ENCODE results near the gene TIGD6. TPM values are rescaled to one million over a fixed set of nuclear protein-coding genes. Genes with fewer than 3 reads are reported as not detected.
"Not testable (repeated sequence)": the region's sequence is repeated elsewhere in the genome, so short reads cannot be mapped to it uniquely, and the experiment has no call there.

Gene TIGD6
- total RNA-seq, 2 experiments from 2014 or later = 1.7 to 2.9 TPM

DNA sequence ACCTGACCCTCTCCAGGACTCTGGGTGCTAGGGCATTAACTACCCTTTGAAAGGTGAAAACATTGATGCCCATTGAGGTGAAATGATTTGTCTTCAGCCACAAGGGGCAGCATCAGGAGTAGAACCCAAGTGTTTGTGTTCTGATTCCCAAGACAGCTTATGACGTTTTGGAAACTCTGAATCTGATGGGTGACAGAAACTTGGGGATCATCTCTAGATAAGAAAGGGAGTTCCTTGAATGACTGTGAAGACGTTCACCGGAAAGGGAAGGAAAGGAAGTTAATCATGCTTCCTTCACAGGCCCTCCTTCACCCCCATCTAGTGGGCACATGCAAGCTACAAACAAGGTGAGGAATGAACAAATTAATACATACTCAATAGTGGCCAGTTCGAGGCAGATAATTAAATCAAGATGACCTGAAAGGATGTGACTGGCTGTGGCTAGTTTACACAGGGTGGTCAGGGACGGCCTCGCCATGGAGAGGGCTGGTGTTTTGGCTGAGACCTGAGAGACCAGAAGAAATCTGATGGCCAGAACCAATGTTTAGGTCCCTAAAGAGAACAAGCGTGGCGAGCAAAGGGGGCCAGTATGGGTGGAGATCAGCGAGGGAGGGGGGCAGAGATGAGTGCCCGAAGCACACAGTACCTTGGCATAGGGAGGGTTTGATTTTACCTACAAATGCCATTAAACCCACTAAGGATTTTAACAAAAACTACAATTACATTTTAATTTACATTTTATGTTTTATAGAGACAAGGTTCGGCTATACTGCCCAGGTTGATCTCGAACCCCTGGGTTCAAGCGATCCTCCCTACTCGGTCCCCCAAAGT is 40.8 kb downstream of the TIGD6 start:
- CTCF ChIA-PET = interaction anchor here (0.6 to 5.7 kb wide), 29 partner anchors 9 to 323 kb away, joined by 3 to 98 read pairs (median 4); partner anchors contain the start of genes HMGXB3, PPARGC1B and TIGD6
- H3K27ac Mint-ChIP-seq = peak overlapping the region; percentile 94
- DNase-seq = peak; percentile 59
- H3K36me3 Mint-ChIP-seq = peaks cover 2% of the 10 kb centered on the region
- peak overlapping the region; percentile 85 for H3K4me3 Mint-ChIP-seq
- H3K4me1 Mint-ChIP-seq = peaks cover 33% of the 10 kb centered on the region
- H3K27me3 Mint-ChIP-seq = no peaks in the 10 kb centered on the region
- no peaks in the 10 kb centered on the region for H3K9me3 Mint-ChIP-seq (ENCODE audit: low read depth)
- peak; percentile 4 for ATAC-seq

- no peaks in the 10 kb centered on the region for H3K9me3 Mint-ChIP-seq (ENCODE audit: low read depth)
- H3K4me1 Mint-ChIP-seq = peaks cover 33% of the 10 kb centered on the region
- ATAC-seq (no peak), DNase-seq (no peak)
- H3K27ac Mint-ChIP-seq = no peak overlapping the region
- no peak overlapping the region for H3K4me3 Mint-ChIP-seq
- no peaks in the 10 kb centered on the region for H3K27me3 Mint-ChIP-seq
- CTCF ChIA-PET = interaction anchor here (1.0 to 5.7 kb wide), 5 partner anchors 11 to 122 kb away, joined by 3 to 98 read pairs (median 9); no protein-coding TSS in a partner anchor
- peaks cover 2% of the 10 kb centered on the region for H3K36me3 Mint-ChIP-seq
Measured at GRCh38 chr5:149957855-149958254, 42.6 kb downstream of the TIGD6 start.

DNA sequence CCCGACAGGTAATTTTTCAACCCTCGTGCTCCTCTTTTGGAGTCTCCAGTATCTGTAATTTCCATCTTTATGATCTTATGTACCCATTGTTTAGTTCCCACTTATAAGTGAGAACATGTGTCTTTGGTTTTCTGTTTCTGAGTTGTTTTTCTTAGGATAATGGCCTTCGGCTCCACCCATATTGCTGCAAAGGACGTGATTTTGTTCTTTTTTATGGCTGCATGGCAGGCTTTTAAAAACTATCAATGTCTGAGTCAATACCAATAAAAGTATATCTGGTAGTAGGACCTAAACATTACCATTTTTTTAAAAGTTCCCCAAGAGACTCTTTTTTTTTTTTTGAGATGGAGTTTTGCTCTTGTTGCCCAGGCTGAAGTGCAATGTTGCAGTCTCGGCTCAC is 43.8 kb downstream of the TIGD6 start:
- H3K27ac Mint-ChIP-seq = no peak overlapping the region
- CTCF ChIA-PET = interaction anchor here (1.0 to 1.6 kb wide), 3 partner anchors 12 to 320 kb away, joined by 3 to 5 read pairs (median 3); no protein-coding TSS in a partner anchor
- DNase-seq = no peak
- H3K36me3 Mint-ChIP-seq = no peaks in the 10 kb centered on the region
- no peaks in the 10 kb centered on the region for H3K27me3 Mint-ChIP-seq
- peaks cover 23% of the 10 kb centered on the region for H3K4me1 Mint-ChIP-seq
- no peak for ATAC-seq
- H3K9me3 Mint-ChIP-seq (ENCODE audit: low read depth) = no peaks in the 10 kb centered on the region
- H3K4me3 Mint-ChIP-seq = no peak overlapping the region

- Mint-ChIP-seq H3K4me1 (peaks cover 10% of the 10 kb centered on the region), H3K27ac (no peak overlapping the region), H3K36me3 (no peaks in the 10 kb centered on the region), H3K9me3 (ENCODE audit: low read depth) (no peaks in the 10 kb centered on the region), H3K4me3 (no peak overlapping the region), H3K27me3 (peaks cover 4% of the 10 kb centered on the region)
- DNase-seq (no peak), ATAC-seq (no peak)
- CTCF ChIA-PET = no interaction called here
Measured at GRCh38 chr5:149954798-149955197, 45.7 kb downstream of the TIGD6 start.

- H3K4me1 Mint-ChIP-seq = peaks cover 2% of the 10 kb centered on the region
- CTCF ChIA-PET = no interaction called here
- DNase-seq (no peak), ATAC-seq (no peak)
- no peaks in the 10 kb centered on the region for H3K9me3 Mint-ChIP-seq (ENCODE audit: low read depth)
- no peak overlapping the region for H3K4me3 Mint-ChIP-seq
- H3K27me3 Mint-ChIP-seq = peaks cover 15% of the 10 kb centered on the region
- H3K27ac Mint-ChIP-seq = no peak overlapping the region
- no peaks in the 10 kb centered on the region for H3K36me3 Mint-ChIP-seq
Measured at GRCh38 chr5:149953436-149954121, 46.9 kb downstream of the TIGD6 start.

GRCh38 chr5:149951138-149951749 is 49.2 kb downstream of the TIGD6 start:
- H3K36me3 Mint-ChIP-seq = no peaks in the 10 kb centered on the region
- no peak for DNase-seq
- no peak for ATAC-seq
- H3K27me3 Mint-ChIP-seq = peaks cover 29% of the 10 kb centered on the region
- H3K27ac Mint-ChIP-seq = no peak overlapping the region
- peaks cover 2% of the 10 kb centered on the region for H3K4me1 Mint-ChIP-seq
- no peak overlapping the region for H3K4me3 Mint-ChIP-seq
- CTCF ChIA-PET = interaction anchor here (1.0 to 1.7 kb wide), 3 partner anchors 8 to 45 kb away, joined by 4 to 6 read pairs (median 4); no protein-coding TSS in a partner anchor
- H3K9me3 Mint-ChIP-seq (ENCODE audit: low read depth) = no peaks in the 10 kb centered on the region

DNA sequence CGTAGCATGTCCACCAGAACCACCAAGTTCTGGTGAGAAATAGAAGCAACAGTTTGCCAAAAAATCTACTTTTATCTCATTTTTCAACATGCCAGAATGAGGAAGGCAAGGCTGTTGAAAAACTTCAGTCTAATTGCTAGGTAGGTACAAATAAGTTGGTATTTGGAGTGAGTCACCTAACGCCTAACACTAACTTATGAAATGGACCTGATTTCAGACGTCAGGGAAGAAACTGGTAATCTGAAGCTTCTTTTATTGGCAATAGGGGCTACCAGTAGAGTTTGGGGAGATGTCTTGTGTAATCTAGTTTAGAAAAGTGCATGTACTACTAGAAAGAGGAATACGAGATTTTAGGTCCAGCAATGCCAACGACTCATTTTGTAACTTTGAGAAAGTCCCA is 51.5 kb downstream of the TIGD6 start:
- H3K27ac Mint-ChIP-seq = no peak overlapping the region
- DNase-seq = no peak
- H3K4me3 Mint-ChIP-seq = no peak overlapping the region
- no peak for ATAC-seq
- no peaks in the 10 kb centered on the region for H3K4me1 Mint-ChIP-seq
- peaks cover 29% of the 10 kb centered on the region for H3K27me3 Mint-ChIP-seq
- no peaks in the 10 kb centered on the region for H3K9me3 Mint-ChIP-seq (ENCODE audit: low read depth)
- CTCF ChIA-PET = interaction anchor here (1.1 to 1.2 kb wide), 2 partner anchors 14 to 115 kb away, joined by 3 to 4 read pairs; no protein-coding TSS in a partner anchor
- no peaks in the 10 kb centered on the region for H3K36me3 Mint-ChIP-seq

- no peak overlapping the region for H3K4me3 Mint-ChIP-seq
- no peak overlapping the region for H3K27ac Mint-ChIP-seq
- H3K4me1 Mint-ChIP-seq = no peaks in the 10 kb centered on the region
- no peak for DNase-seq
- H3K36me3 Mint-ChIP-seq = no peaks in the 10 kb centered on the region
- no peak for ATAC-seq
- CTCF ChIA-PET = interaction anchor here (1.1 to 2.2 kb wide), 3 partner anchors 13 to 279 kb away, joined by 3 to 9 read pairs (median 4); no protein-coding TSS in a partner anchor
- H3K9me3 Mint-ChIP-seq (ENCODE audit: low read depth) = no peaks in the 10 kb centered on the region
- peaks cover 29% of the 10 kb centered on the region for H3K27me3 Mint-ChIP-seq
Measured at GRCh38 chr5:149946118-149946517, 54.3 kb downstream of the TIGD6 start.

DNA sequence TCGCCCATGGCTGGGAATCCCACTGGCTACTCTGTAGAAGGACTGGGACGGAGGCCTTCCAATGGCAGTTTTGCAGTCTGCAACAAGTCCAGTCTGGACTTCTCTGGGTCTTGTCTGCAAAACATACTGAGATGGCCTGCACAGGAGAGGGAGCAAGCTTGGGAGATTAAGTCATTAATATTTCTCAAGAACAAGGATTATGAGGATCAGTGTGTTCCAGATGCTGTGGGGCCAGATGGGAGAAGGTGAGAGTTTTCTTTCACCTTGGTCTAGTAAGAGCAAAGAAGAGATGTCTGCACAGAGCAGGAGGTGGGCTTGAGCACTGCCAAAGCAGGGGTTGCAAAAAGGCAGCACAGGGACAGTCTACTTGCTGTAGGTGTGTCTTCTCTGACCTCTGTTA is 55.8 kb downstream of the TIGD6 start, which contains the start of gene PDE6A:
TSS of gene PDE6A (minus strand) at position 128 of the 400 bp plus-strand sequence. CDS start at position 8, 120 bp downstream.
- Mint-ChIP-seq H3K4me1 (peaks cover 6% of the 10 kb centered on the region), H3K36me3 (no peaks in the 10 kb centered on the region), H3K27me3 (peaks cover 23% of the 10 kb centered on the region), H3K4me3 (no peak within 1 kb of the TSS), H3K27ac (no peak within 1 kb of the TSS), H3K9me3 (ENCODE audit: low read depth) (no peaks in the 10 kb centered on the region)
- ATAC-seq (no peak), DNase-seq (no peak)
- CTCF ChIA-PET = no interaction called here

DNA sequence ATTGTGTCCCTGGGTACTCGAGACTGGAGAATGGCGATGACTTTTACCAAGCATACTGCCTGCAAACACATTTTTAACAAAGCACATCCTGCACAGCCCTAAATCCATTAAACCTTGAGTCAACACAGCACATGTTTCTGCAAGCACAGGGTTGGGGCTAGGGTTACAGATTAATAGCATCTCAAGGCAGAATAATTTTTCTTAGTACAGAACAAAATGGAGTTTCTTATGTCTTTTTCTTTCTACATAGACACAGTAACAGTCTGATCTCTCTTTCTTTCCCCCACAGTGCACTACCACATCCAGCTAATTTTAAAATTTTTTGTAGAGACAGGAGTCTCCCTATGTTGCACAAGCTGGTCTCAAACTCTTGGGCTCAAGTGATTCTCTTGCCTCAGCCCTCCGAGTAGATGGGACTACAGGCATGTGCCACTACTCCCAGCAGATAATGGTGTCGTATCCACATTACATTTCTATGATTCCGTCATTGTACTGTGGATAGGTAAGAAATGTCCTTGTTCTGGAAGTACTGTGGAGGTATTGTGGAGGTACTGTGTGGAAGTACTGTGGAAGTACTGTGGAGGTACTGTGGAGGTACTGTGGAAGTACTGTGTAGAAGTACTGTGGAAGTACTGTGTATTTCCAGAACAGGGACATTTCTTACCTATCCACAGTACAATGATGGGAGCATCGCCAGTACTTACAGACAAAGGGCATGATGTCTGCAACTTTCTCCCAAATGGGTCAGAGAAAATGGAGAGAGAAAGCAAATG is 57.1 kb downstream of the TIGD6 start:
- H3K27ac Mint-ChIP-seq; ATAC-seq; H3K9me3 Mint-ChIP-seq (ENCODE audit: low read depth); DNase-seq; CTCF ChIA-PET; H3K4me3 Mint-ChIP-seq; H3K36me3 Mint-ChIP-seq: not testable (repeated sequence)
- peaks cover 11% of the 10 kb centered on the region for H3K4me1 Mint-ChIP-seq
- peaks cover 11% of the 10 kb centered on the region for H3K27me3 Mint-ChIP-seq
